ENCODE results near the gene GLB1L2.

GRCh38 chr11:134405436-134405835 lies 73.6 kb downstream of the GLB1L2 start:
- TF ChIP-seq TAF1 (IDR thresholded peaks at IDR 0.05; ENCODE audit: low read depth, low read length) (no peak), SPI1 (IDR thresholded peaks at IDR 0.05; ENCODE audit: low read depth, low read length) (no peak), POLR2AphosphoS5 (IDR thresholded peaks at IDR 0.05; ENCODE audit: low read depth, low read length) (no peak), POLR2A (IDR thresholded peaks at IDR 0.05; ENCODE audit: low read depth, low read length) (no peak), POU2F2 (IDR thresholded peaks at IDR 0.05; ENCODE audit: low read depth, low read length) (no peak), PAX5 (IDR thresholded peaks at IDR 0.05; ENCODE audit: insufficient read depth, low read length, severe bottlenecking) (no peak)
